Prostate gland (tissue), 2 donors: Measurements from ENCODE around the gene PLBD2. TPM values are rescaled to one million over a fixed set of nuclear protein-coding genes. Genes with fewer than 3 reads are reported as not detected.

ENCODE experiments used
- DNase-seq: peaks from one replicate; pipeline ENCODE4 v3.0.0-alpha.2; 2019; ENCODE audit warnings: low spot score
- H3K27ac ChIP-seq, 2 donors: fragments of 200-600 bp; sonication (generic); 2 replicates each; pipeline ENCODE4 v1.5.1; 2017 to 2019
- H3K27me3 ChIP-seq: fragments of 200-600 bp; sonication (generic); replicated peaks from 2 replicates; pipeline ENCODE4 v1.5.1; 2019; ENCODE audit not compliant: insufficient read depth
- H3K36me3 ChIP-seq, 2 donors: fragments of 200-600 bp; sonication (generic); 1 replicate in 1 of 2; 2 replicates in 1 of 2; pipeline versions ENCODE4 v1.5.1 to v1.8.1; 2017 to 2019
- H3K4me1 ChIP-seq: fragments of 200-600 bp; sonication (generic); replicated peaks from 2 replicates; pipeline ENCODE4 v1.5.1; 2019
- H3K4me3 ChIP-seq, 2 donors: fragments of 200-600 bp; sonication (generic); 2 replicates each; pipeline ENCODE4 v1.5.1; 2017 to 2019
- H3K9me3 ChIP-seq: fragments of 200-600 bp; sonication (generic); 2 replicates; pipeline ENCODE4 v1.5.1; 2017
- CTCF ChIP-seq, 4 experiments: fragments of 200-600 bp in 2 of 4; fragments of 450-650 bp in 2 of 4; sonication (generic) in 2 of 4; IDR thresholded peaks; 1 replicate in 3 of 4; 2 replicates in 1 of 4; pipeline ENCODE4 v1.5.1; 2016 to 2019; ENCODE audit warnings: antibody characterized with exemption in 4 of 4, mild to moderate bottlenecking in 2 of 4, moderate library complexity in 2 of 4
- POLR2A ChIP-seq: fragments of 450-650 bp; IDR thresholded peaks from one replicate; pipeline ENCODE4 v1.6.1; 2016; ENCODE audit warnings: antibody characterized with exemption, mild to moderate bottlenecking
- POLR2AphosphoS5 ChIP-seq: sonication (generic); formaldehyde crosslinking; IDR thresholded peaks from one replicate; pipeline ENCODE4 v1.6.1; 2017; ENCODE audit warnings: antibody characterized with exemption
- WGBS: methylation state at CpG from one replicate; pipeline ENCODE4 v1.1.5; 2018; 5-methylcytosine and 5-hydroxymethylcytosine counted together
- intact Hi-C: fragments of 100-400 bp; cut with DNase I; formaldehyde crosslinking; loops from one replicate; pipeline ENCODE4 v1.14.2; 2022
- total RNA-seq, 2 donors: library from RNA; depleted of rRNA; stranded (reverse); fragments of >200 nt; gene quantifications; one replicate each; pipeline ENCODE4 v1.1.0, GENCODE V29; 2016

The PLBD2 gene
- total RNA-seq, 2 donors from 2014 or later, result 48.2 to 114 TPM

- Histone ChIP-seq H3K27ac (no peak overlapping the region), H3K9me3 (no peaks in the 10 kb centered on the region), H3K4me3 (no peak overlapping the region), H3K27me3 (no peaks in the 10 kb centered on the region), H3K36me3 (no peaks in the 10 kb centered on the region), H3K4me1 (no peaks in the 10 kb centered on the region)
- WGBS, result 100% methylated on average over 4 of the region's 4 CpGs
- TF ChIP-seq POLR2A (no peak), POLR2AphosphoS5 (no peak), CTCF (IDR thresholded peaks at IDR 0.05) (no peak)
- no peak for DNase-seq
- intact Hi-C loops, result no loop called here
Observed at GRCh38 chr12:113374823-113375428, 16.5 kb downstream of the PLBD2 start.

GRCh38 chr12:113378291-113378690 lies 19.9 kb downstream of the PLBD2 start:
- H3K36me3 ChIP-seq, result no peaks in the 10 kb centered on the region
- no peaks in the 10 kb centered on the region for H3K4me1 ChIP-seq
- H3K4me3 ChIP-seq, result no peak overlapping the region
- no peak for DNase-seq
- no peaks in the 10 kb centered on the region for H3K27me3 ChIP-seq
- WGBS, result 88% methylated on average over 3 of the region's 3 CpGs
- H3K27ac ChIP-seq, result no peak overlapping the region
- H3K9me3 ChIP-seq, result no peaks in the 10 kb centered on the region
- TF ChIP-seq POLR2A (no peak), CTCF (IDR thresholded peaks at IDR 0.05) (no peak), POLR2AphosphoS5 (no peak)
- intact Hi-C loops, result no loop called here

- 72% methylated on average over 11 of the region's 11 CpGs for WGBS
Observed at GRCh38 chr12:113381220-113381619, 22.8 kb downstream of the PLBD2 start.

GRCh38 chr12:113382206-113382605 lies 23.8 kb downstream of the PLBD2 start:
- no peak for DNase-seq
- TF ChIP-seq CTCF (IDR thresholded peaks at IDR 0.05), result no peak
- TF ChIP-seq POLR2A, result no peak
- TF ChIP-seq POLR2AphosphoS5, result no peak
- Histone ChIP-seq H3K9me3 (no peaks in the 10 kb centered on the region), H3K27me3 (no peaks in the 10 kb centered on the region), H3K4me3 (no peak overlapping the region), H3K4me1 (no peaks in the 10 kb centered on the region), H3K27ac (no peak overlapping the region), H3K36me3 (no peaks in the 10 kb centered on the region)
- WGBS, result 94% methylated on average over 4 of the region's 4 CpGs
- intact Hi-C loops, result no loop called here

More at GRCh38 chr12:113381220-113381619, 22.8 kb downstream of the PLBD2 start:
- Histone ChIP-seq H3K36me3 (no peaks in the 10 kb centered on the region), H3K4me1 (no peaks in the 10 kb centered on the region), H3K27me3 (no peaks in the 10 kb centered on the region), H3K9me3 (no peaks in the 10 kb centered on the region), H3K4me3 (no peak overlapping the region), H3K27ac (no peak overlapping the region)
- DNase-seq, result no peak
- TF ChIP-seq POLR2AphosphoS5 (no peak), CTCF (IDR thresholded peaks at IDR 0.05) (no peak), POLR2A (no peak)
- intact Hi-C loops, result no loop called here

GRCh38 chr12:113384778-113385177 lies 26.4 kb downstream of the PLBD2 start:
- Histone ChIP-seq H3K9me3 (no peaks in the 10 kb centered on the region), H3K27me3 (no peaks in the 10 kb centered on the region), H3K36me3 (peaks cover 0 to 6% of the 10 kb centered on the region in 2 donors), H3K4me1 (no peaks in the 10 kb centered on the region), H3K27ac (no peak overlapping the region), H3K4me3 (no peak overlapping the region)
- intact Hi-C loops, result no loop called here
- TF ChIP-seq CTCF (IDR thresholded peaks at IDR 0.05), result no peak
- TF ChIP-seq POLR2A, result no peak
- no peak for TF ChIP-seq POLR2AphosphoS5
- 82% methylated on average over 14 of the region's 14 CpGs for WGBS
- no peak for DNase-seq
